T-helper 17 cell (primary cell): Measurements from ENCODE around the gene ITGB4. TPM values are rescaled to one million over a fixed set of nuclear protein-coding genes. Genes with fewer than 3 reads are reported as not detected.

Experiments
- ATAC-seq: fragments of 150-1000 bp; cut with Tn5 transposase; 2 replicates; pipeline ENCODE4 v1.10.0; 2021; ENCODE audit warnings: mild to moderate bottlenecking, moderate library complexity
- DNase-seq, 3 donors: peaks; one replicate each; pipeline versions ENCODE4 v3.0.0 to v3.0.0-alpha.2; 2020 to 2021
- H3K9me3 ChIP-seq: one replicate; pipeline ENCODE4 v1.7.0; 2013; ENCODE audit warnings: low read length, mild to moderate bottlenecking; ENCODE audit not compliant: control insufficient read depth, poor library complexity, severe bottlenecking
- H3K27ac Mint-ChIP-seq: one replicate; pipeline ENCODE4 v1.8.0; 2022; ENCODE audit warnings: mild to moderate bottlenecking, moderate library complexity, mixed read lengths
- H3K27me3 Mint-ChIP-seq: one replicate; pipeline ENCODE4 v1.8.0; 2022; ENCODE audit warnings: mixed read lengths
- H3K36me3 Mint-ChIP-seq: one replicate; pipeline ENCODE4 v1.8.0; 2022; ENCODE audit warnings: low read depth, mixed read lengths
- H3K4me1 Mint-ChIP-seq: one replicate; pipeline ENCODE4 v1.8.0; 2022; ENCODE audit warnings: mild to moderate bottlenecking, mixed read lengths
- H3K4me3 Mint-ChIP-seq: one replicate; pipeline ENCODE4 v1.8.0; 2022; ENCODE audit warnings: mild to moderate bottlenecking, moderate library complexity, mixed read lengths
- total RNA-seq, 4 donors: library from RNA in 2 of 4; stranded (reverse) in 2 of 4; gene quantifications; one replicate each; pipeline ENCODE4 v1.2.3 and lab custom pipeline; 2022 to 2026

The ITGB4 gene
- total RNA-seq, 2 donors from 2014 or later, result 0.72 TPM; not detected in 1

GRCh38 chr17:75729351-75729750 is 8.1 kb downstream of the ITGB4 start:
- H3K36me3 Mint-ChIP-seq, result no peaks in the 10 kb centered on the region
- no peak overlapping the region for H3K27ac Mint-ChIP-seq
- no peaks in the 10 kb centered on the region for H3K9me3 ChIP-seq
- DNase-seq, result no peak
- no peaks in the 10 kb centered on the region for H3K27me3 Mint-ChIP-seq
- H3K4me1 Mint-ChIP-seq, result peaks cover under 1% of the 10 kb centered on the region
- no peak overlapping the region for H3K4me3 Mint-ChIP-seq
- ATAC-seq, result no peak

- Mint-ChIP-seq H3K4me1 (peaks cover 5% of the 10 kb centered on the region), H3K4me3 (no peak overlapping the region), H3K27ac (no peak overlapping the region), H3K27me3 (no peaks in the 10 kb centered on the region), H3K36me3 (no peaks in the 10 kb centered on the region)
- ATAC-seq (no peak), DNase-seq (no peak)
- H3K9me3 ChIP-seq, result no peaks in the 10 kb centered on the region
Observed at GRCh38 chr17:75730065-75730464, 8.8 kb downstream of the ITGB4 start.

- ATAC-seq (no peak), DNase-seq (no peak)
- no peak overlapping the region for H3K27ac Mint-ChIP-seq
- no peaks in the 10 kb centered on the region for H3K36me3 Mint-ChIP-seq
- H3K4me3 Mint-ChIP-seq, result no peak overlapping the region
- H3K9me3 ChIP-seq, result no peaks in the 10 kb centered on the region
- peaks cover 5% of the 10 kb centered on the region for H3K4me1 Mint-ChIP-seq
- no peaks in the 10 kb centered on the region for H3K27me3 Mint-ChIP-seq
Observed at GRCh38 chr17:75731086-75731715, 9.9 kb downstream of the ITGB4 start.

- peaks cover 5% of the 10 kb centered on the region for H3K4me1 Mint-ChIP-seq
- DNase-seq (no peak), ATAC-seq (no peak)
- H3K27ac Mint-ChIP-seq, result no peak overlapping the region
- no peaks in the 10 kb centered on the region for H3K27me3 Mint-ChIP-seq
- H3K9me3 ChIP-seq, result no peaks in the 10 kb centered on the region
- no peak overlapping the region for H3K4me3 Mint-ChIP-seq
- no peaks in the 10 kb centered on the region for H3K36me3 Mint-ChIP-seq
Observed at GRCh38 chr17:75731716-75732498, 10.6 kb downstream of the ITGB4 start.

GRCh38 chr17:75733471-75733870 is 12.2 kb downstream of the ITGB4 start:
- Mint-ChIP-seq H3K36me3 (no peaks in the 10 kb centered on the region), H3K4me1 (peaks cover 5% of the 10 kb centered on the region), H3K4me3 (no peak overlapping the region), H3K27me3 (no peaks in the 10 kb centered on the region), H3K27ac (no peak overlapping the region)
- H3K9me3 ChIP-seq, result no peaks in the 10 kb centered on the region
- ATAC-seq (no peak), DNase-seq (no peak)

- DNase-seq, result no peak
- H3K36me3 Mint-ChIP-seq, result no peaks in the 10 kb centered on the region
- peak overlapping the region; percentile 29 for H3K27ac Mint-ChIP-seq
- H3K9me3 ChIP-seq, result no peaks in the 10 kb centered on the region
- no peak for ATAC-seq
- H3K4me1 Mint-ChIP-seq, result peaks cover 5% of the 10 kb centered on the region
- no peak overlapping the region for H3K4me3 Mint-ChIP-seq
- no peaks in the 10 kb centered on the region for H3K27me3 Mint-ChIP-seq
Observed at GRCh38 chr17:75734674-75735294, 13.5 kb downstream of the ITGB4 start.

- H3K9me3 ChIP-seq, result no peaks in the 10 kb centered on the region
- Mint-ChIP-seq H3K4me1 (peaks cover 5% of the 10 kb centered on the region), H3K4me3 (no peak overlapping the region), H3K27me3 (no peaks in the 10 kb centered on the region), H3K27ac (no peak overlapping the region), H3K36me3 (no peaks in the 10 kb centered on the region)
- DNase-seq (no peak), ATAC-seq (no peak)
Observed at GRCh38 chr17:75736173-75736835, 15.0 kb downstream of the ITGB4 start.

- Mint-ChIP-seq H3K27me3 (no peaks in the 10 kb centered on the region), H3K27ac (no peak overlapping the region), H3K4me3 (no peak overlapping the region), H3K4me1 (peaks cover 5% of the 10 kb centered on the region), H3K36me3 (no peaks in the 10 kb centered on the region)
- ATAC-seq, result no peak
- DNase-seq, result no peak
- H3K9me3 ChIP-seq, result no peaks in the 10 kb centered on the region
Observed at GRCh38 chr17:75737133-75737962, 16.1 kb downstream of the ITGB4 start.

GRCh38 chr17:75738218-75738802 is 17.1 kb downstream of the ITGB4 start:
- H3K36me3 Mint-ChIP-seq, result no peaks in the 10 kb centered on the region
- H3K9me3 ChIP-seq, result no peaks in the 10 kb centered on the region
- DNase-seq, result no peak
- peak; percentile 57 for ATAC-seq
- H3K4me3 Mint-ChIP-seq, result no peak overlapping the region
- peaks cover 5% of the 10 kb centered on the region for H3K4me1 Mint-ChIP-seq
- H3K27me3 Mint-ChIP-seq, result no peaks in the 10 kb centered on the region
- no peak overlapping the region for H3K27ac Mint-ChIP-seq

- peaks cover 5% of the 10 kb centered on the region for H3K4me1 Mint-ChIP-seq
- no peak overlapping the region for H3K4me3 Mint-ChIP-seq
- no peaks in the 10 kb centered on the region for H3K27me3 Mint-ChIP-seq
- no peak for ATAC-seq
- no peaks in the 10 kb centered on the region for H3K9me3 ChIP-seq
- no peak overlapping the region for H3K27ac Mint-ChIP-seq
- DNase-seq, result no peak
- H3K36me3 Mint-ChIP-seq, result no peaks in the 10 kb centered on the region
Observed at GRCh38 chr17:75739174-75739573, 17.9 kb downstream of the ITGB4 start.

GRCh38 chr17:75739801-75740200 is 18.5 kb downstream of the ITGB4 start:
- no peak for ATAC-seq
- no peaks in the 10 kb centered on the region for H3K9me3 ChIP-seq
- DNase-seq, result no peak
- Mint-ChIP-seq H3K36me3 (no peaks in the 10 kb centered on the region), H3K27ac (no peak overlapping the region), H3K4me1 (no peaks in the 10 kb centered on the region), H3K27me3 (no peaks in the 10 kb centered on the region), H3K4me3 (no peak overlapping the region)

GRCh38 chr17:75740215-75740614 is 19.0 kb downstream of the ITGB4 start:
- H3K4me3 Mint-ChIP-seq, result no peak overlapping the region
- DNase-seq, result no peak
- no peaks in the 10 kb centered on the region for H3K36me3 Mint-ChIP-seq
- no peaks in the 10 kb centered on the region for H3K9me3 ChIP-seq
- H3K27me3 Mint-ChIP-seq, result no peaks in the 10 kb centered on the region
- H3K4me1 Mint-ChIP-seq, result no peaks in the 10 kb centered on the region
- no peak for ATAC-seq
- H3K27ac Mint-ChIP-seq, result no peak overlapping the region
